Heart right ventricle (tissue), 16 donors: ENCODE measurements around the gene RAD51B. TPM values are rescaled to one million over a fixed set of nuclear protein-coding genes. Genes with fewer than 3 reads are reported as not detected.

Experiments
- ATAC-seq, 8 donors: fragments of 200-7000 bp; cut with Tn5 transposase; one replicate each; pipeline ENCODE4 v1.9.1; 2020; ENCODE audit warnings: mild to moderate bottlenecking in 8 of 8, moderate library complexity in 8 of 8, moderate number of reproducible peaks in 1 of 8
- DNase-seq, 2 donors: peaks; one replicate each; pipeline ENCODE4 v3.0.0-alpha.2; 2020
- H3K27ac ChIP-seq, 10 donors: fragments of 200-600 bp; sonication (generic) in 2 of 10; one replicate each; pipeline versions ENCODE4 v1.5.0 to v1.8.0; 2020 to 2022; ENCODE audit warnings: mild to moderate bottlenecking in 3 of 10
- H3K27me3 ChIP-seq, 7 donors: fragments of 200-600 bp; one replicate each; pipeline ENCODE4 v1.8.0; 2021 to 2022; ENCODE audit warnings: mild to moderate bottlenecking in 2 of 7
- H3K36me3 ChIP-seq, 9 donors: fragments of 200-600 bp; sonication (generic) in 1 of 9; one replicate each; pipeline versions ENCODE4 v1.5.0 to v1.8.0; 2020 to 2022; ENCODE audit warnings: mild to moderate bottlenecking in 2 of 9
- H3K4me1 ChIP-seq, 9 donors: fragments of 200-600 bp; sonication (generic) in 1 of 9; one replicate each; pipeline versions ENCODE4 v1.5.0 to v1.8.0; 2020 to 2022; ENCODE audit warnings: mild to moderate bottlenecking in 4 of 9
- H3K4me3 ChIP-seq, 10 donors: fragments of 200-600 bp; sonication (generic) in 2 of 10; one replicate each; pipeline versions ENCODE4 v1.5.0 to v1.8.0; 2020 to 2022; ENCODE audit warnings: mild to moderate bottlenecking in 7 of 10, moderate library complexity in 2 of 10
- H3K9me3 ChIP-seq, 11 donors: fragments of 200-600 bp in 10 of 11; sonication (generic) in 2 of 11; one replicate each; pipeline versions ENCODE4 v1.5.0 to v1.8.0; 2013 to 2022; ENCODE audit warnings: mild to moderate bottlenecking in 2 of 11, control low read depth in 1 of 11, moderate library complexity in 1 of 11
- WGBS, 2 donors: extraction: QIAGEN DNeasy Blood & Tissue Kit; methylation state at CpG; one replicate each; pipeline ENCODE4 v1.1.7; 2013; ENCODE audit warnings: inconsistent platforms in 1 of 2; 5-methylcytosine and 5-hydroxymethylcytosine counted together
- intact Hi-C, 10 donors: fragments of 100-400 bp; cut with DNase I; formaldehyde crosslinking; loops; one replicate each; pipeline versions ENCODE4 v1.11.1 to v1.14.2; 2022
- polyA plus RNA-seq, 2 donors: library from polyadenylated mRNA; stranded (reverse); fragments of 200-250 nt; gene quantifications; one replicate each; pipeline ENCODE4 v1.2.3, GENCODE V29; 2013
- total RNA-seq, 10 donors: library from RNA; stranded (reverse); fragmentation: NEBNext Ultra II Directional in 3 of 10; extraction: Animal tissue kit (Norgen Biotek cat#: 25700) in 3 of 10; gene quantifications; one replicate each; pipeline versions ENCODE4 v1.2.1 to v1.2.4, GENCODE V29; 2021 to 2023
- TF ChIP-seq, protein P1 (sequence below), 9 donors: fragments of 200-600 bp; sonication (generic) in 2 of 9; IDR thresholded peaks; one replicate each; pipeline versions ENCODE4 v1.5.0 to v1.8.0; 2021 to 2022; ENCODE audit warnings: antibody characterized with exemption in 9 of 9, mild to moderate bottlenecking in 5 of 9, moderate library complexity in 1 of 9
- donor health status: Arrhythmogenic right ventricular cardiomyopathy.
- donor health status: ischemic (EF 13 %, LVEDD 7.1; RV severe dilation, severe dysfunction).
- donor health status: healthy with polysubstance abuse.
- donor health status: DM: no; HTN: yes; CAD: no.
- donor health status: DM: no; HTN: no; CAD: no.
- donor health status: ischemic (EF 25% LVEDD 6.9; RV normal size, moderate dysfunction).
- donor health status: ischemic (EF 25% LVEDD 5.7; RV mildly dilated, moderate dysfunction).
- donor health status: healthy.
- donor health status: DM: yes; HTN: yes; CAD: no.
- donor health status: Ischemic cardiomyopathy.
- donor health status: ischemic (EF 35%, LVEDD 5.7; RV mildly dilated, moderate dysfunction).
- donor health status: nonischemic (EF 11% LVEDD 7.7; RV severe dilation, severe dysfunction).
- donor health status: DM: yes; HTN: yes; CAD: no.
- donor health status: PGD.
- donor health status: ischemic (EF 29% LVEDD 5.4; RV normal size, mild dysfunction).
- donor health status: nonischemic (EF 23%, LVEDD 6.1; RV moderate dilation, normal function).

The RAD51B gene
- total and polyA plus RNA-seq, 12 donors = 0.88 to 8.6 (median 3.5) TPM

DNA sequence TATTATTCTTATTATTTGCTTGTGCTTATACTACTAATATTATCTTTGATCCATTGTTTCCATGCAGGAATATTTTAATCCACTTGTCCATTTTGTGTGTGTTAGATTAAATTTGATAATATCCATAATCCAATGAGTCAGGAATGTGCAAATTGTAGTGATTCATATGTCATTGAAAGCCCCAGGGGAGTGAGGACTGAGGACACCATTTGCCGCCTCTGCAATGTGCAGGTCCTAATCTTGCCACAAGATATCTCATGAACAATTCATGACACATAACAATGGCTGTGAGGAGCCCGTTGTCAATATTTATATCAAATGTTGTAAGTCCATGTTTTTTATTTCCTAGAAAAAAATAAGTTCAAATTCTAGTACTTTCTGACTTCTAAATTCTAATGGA, 722.8 kb downstream of the RAD51B start:
- TF ChIP-seq, protein P1, sequence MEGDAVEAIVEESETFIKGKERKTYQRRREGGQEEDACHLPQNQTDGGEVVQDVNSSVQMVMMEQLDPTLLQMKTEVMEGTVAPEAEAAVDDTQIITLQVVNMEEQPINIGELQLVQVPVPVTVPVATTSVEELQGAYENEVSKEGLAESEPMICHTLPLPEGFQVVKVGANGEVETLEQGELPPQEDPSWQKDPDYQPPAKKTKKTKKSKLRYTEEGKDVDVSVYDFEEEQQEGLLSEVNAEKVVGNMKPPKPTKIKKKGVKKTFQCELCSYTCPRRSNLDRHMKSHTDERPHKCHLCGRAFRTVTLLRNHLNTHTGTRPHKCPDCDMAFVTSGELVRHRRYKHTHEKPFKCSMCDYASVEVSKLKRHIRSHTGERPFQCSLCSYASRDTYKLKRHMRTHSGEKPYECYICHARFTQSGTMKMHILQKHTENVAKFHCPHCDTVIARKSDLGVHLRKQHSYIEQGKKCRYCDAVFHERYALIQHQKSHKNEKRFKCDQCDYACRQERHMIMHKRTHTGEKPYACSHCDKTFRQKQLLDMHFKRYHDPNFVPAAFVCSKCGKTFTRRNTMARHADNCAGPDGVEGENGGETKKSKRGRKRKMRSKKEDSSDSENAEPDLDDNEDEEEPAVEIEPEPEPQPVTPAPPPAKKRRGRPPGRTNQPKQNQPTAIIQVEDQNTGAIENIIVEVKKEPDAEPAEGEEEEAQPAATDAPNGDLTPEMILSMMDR (IDR thresholded peaks at IDR 0.05) = no peak
- Histone ChIP-seq H3K27ac (no peak overlapping the region), H3K4me3 (no peak overlapping the region), H3K4me1 (peaks cover 7 to 57% (median 33%) of the 10 kb centered on the region in 9 donors), H3K9me3 (no peaks in the 10 kb centered on the region), H3K27me3 (no peaks in the 10 kb centered on the region), H3K36me3 (no peaks in the 10 kb centered on the region)
- no peak for DNase-seq
- 89 to 93% methylated on average over 2 of the region's 2 CpGs for WGBS, 2 donors
- no peak for ATAC-seq
- intact Hi-C loops = loop anchor here in 2 of 10 donors (10.0 kb wide), 2 partner anchors 82 to 252 kb away; partner anchors contain the start of gene ZFP36L1 (in 1 of the 2)

DNA sequence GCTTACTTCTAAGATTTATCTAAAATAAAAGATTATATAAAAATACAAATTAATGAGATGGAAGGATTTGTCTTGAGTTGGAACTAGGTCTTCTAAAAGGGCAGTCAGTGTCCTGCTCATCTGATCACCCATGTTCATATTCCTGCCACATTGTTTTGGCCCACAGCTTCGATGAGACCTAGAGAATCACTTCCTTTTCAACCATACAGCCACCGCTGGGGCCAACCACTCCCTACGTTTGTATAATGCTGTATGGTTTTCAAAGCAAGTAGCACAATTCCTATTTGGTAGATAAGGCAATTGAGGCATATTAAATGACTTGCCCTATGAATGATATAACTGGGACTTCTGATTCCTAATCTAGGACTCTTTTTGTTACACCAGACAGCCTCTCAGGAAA, 723.9 kb downstream of the RAD51B start:
- Histone ChIP-seq H3K9me3 (no peaks in the 10 kb centered on the region), H3K27me3 (no peaks in the 10 kb centered on the region), H3K36me3 (no peaks in the 10 kb centered on the region), H3K4me1 (peaks cover 16 to 63% (median 43%) of the 10 kb centered on the region in 9 donors), H3K4me3 (no peak overlapping the region), H3K27ac (peak overlapping the region; percentile 11 to 97 (median 66))
- WGBS, 2 donors = 65 to 77% methylated on average over 3 of the region's 3 CpGs
- intact Hi-C loops = loop anchor here in 2 of 10 donors (10.0 kb wide), 2 partner anchors 81 to 251 kb away; partner anchors contain the start of gene ZFP36L1 (in 1 of the 2)
- ATAC-seq = no peak
- TF ChIP-seq, protein P1 (IDR thresholded peaks at IDR 0.05) = no peak
- DNase-seq = no peak

DNA sequence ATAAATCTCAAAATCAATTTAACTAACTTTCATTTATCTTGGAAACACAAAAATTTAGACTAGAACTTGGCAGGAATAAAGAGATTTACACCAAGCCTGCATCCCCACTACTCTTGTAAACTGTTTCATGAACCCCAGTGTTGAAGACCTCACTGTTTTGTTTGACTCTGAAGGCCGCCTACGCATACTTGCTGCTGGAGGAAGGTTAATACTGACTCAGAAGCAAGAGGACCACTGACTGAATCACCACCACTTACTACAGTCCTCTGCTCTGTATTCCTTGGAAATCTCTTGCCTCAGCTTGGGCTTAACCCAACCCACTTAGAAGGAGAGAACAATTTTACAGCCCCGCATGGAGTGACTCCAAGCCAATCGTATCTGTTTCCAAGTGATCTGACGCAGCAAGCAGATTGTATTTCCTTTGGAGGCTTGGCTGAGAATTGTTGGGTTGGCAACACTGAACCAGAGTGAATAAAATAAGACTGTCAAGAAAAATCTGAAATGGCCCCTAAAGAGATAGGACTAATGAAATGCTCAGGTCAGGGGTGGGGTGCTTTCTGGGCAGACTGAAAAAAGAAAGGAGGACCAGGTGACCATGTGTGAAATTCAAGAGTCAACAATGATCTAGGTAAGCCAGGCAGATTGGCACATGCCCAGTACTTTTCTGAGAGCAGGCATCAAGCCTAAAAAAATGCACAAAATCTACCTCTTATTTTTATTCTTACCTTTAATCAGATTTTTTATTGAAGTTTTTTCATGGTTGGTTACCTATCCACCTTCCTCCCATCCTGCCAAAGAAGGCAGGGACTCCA, 724.7 kb downstream of the RAD51B start:
- TF ChIP-seq, protein P1 (IDR thresholded peaks at IDR 0.05) = no peak
- H3K27ac ChIP-seq = peak overlapping the region; percentile 11 to 97 (median 68)
- H3K4me1 ChIP-seq = peaks cover 22 to 62% (median 48%) of the 10 kb centered on the region in 9 donors
- H3K36me3 ChIP-seq = no peaks in the 10 kb centered on the region
- DNase-seq (peak in 1 of 2 donors; percentile 84), ATAC-seq (peak; percentile 38 to 61 (median 52))
- 35 to 51% methylated on average over 5 of the region's 5 CpGs for WGBS, 2 donors
- H3K9me3 ChIP-seq = no peaks in the 10 kb centered on the region
- intact Hi-C loops = loop anchor here in 2 of 10 donors (10.0 kb wide), 2 partner anchors 81 to 251 kb away; partner anchors contain the start of gene ZFP36L1 (in 1 of the 2)
- no peak overlapping the region for H3K4me3 ChIP-seq
- H3K27me3 ChIP-seq = no peaks in the 10 kb centered on the region

DNA sequence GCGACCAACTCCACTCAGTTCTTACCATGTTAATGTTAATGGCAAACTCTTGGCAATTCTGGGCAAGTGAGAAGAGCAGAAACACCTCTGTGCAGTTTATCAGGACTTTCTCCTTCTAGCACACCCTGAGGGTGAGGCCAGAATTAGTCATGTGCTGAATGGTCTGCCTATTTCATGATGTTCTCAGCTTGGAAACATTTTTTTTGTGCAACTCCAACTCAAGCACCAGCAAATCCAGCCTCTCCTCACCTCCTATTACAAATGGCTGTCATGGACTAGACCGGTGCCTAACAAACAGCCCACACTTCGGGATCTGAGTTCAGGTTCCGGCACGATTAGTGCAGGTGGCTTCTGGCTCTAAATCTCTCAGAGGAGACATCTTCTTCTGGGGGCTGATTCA, 727.3 kb downstream of the RAD51B start:
- Histone ChIP-seq H3K27me3 (no peaks in the 10 kb centered on the region), H3K36me3 (no peaks in the 10 kb centered on the region), H3K9me3 (no peaks in the 10 kb centered on the region), H3K4me3 (no peak overlapping the region), H3K4me1 (peaks cover 28 to 70% (median 60%) of the 10 kb centered on the region in 9 donors), H3K27ac (peak overlapping the region; percentile 91 to 97 (median 94))
- intact Hi-C loops = loop anchor here in 6 of 10 donors (2.0 to 10.0 kb wide), 8 partner anchors 75 to 300 kb away; partner anchors contain the start of gene ZFP36L1 (in 4 of the 6)
- DNase-seq (no peak), ATAC-seq (peak in 1 of 8 donors; percentile 2)
- TF ChIP-seq, protein P1 (IDR thresholded peaks at IDR 0.05) = no peak
- 95 to 98% methylated on average over 5 of the region's 5 CpGs for WGBS, 2 donors
